Motor neuron (in vitro differentiated cells): ENCODE measurements around the gene GCK. TPM values are rescaled to one million over a fixed set of nuclear protein-coding genes. Genes with fewer than 3 reads are reported as not detected.

ENCODE experiments used
- ATAC-seq, 8 experiments: fragments of 200-7000 bp; cut with Tn5 transposase; replicated peaks in 6 of 8; 2 replicates each; pipeline ENCODE4 v1.8.0; 2021; ENCODE audit warnings: mild to moderate bottlenecking in 8 of 8, moderate library complexity in 8 of 8
- H3K27ac ChIP-seq, 2 donors: fragments of 250-450 bp; sonication (Bioruptor Pico); 2 replicates each; pipeline ENCODE4 v1.9.0; 2021; ENCODE audit warnings: antibody characterized with exemption in 2 of 2, mild to moderate bottlenecking in 2 of 2, moderate library complexity in 1 of 2
- H3K4me1 ChIP-seq, 2 donors: fragments of 250-450 bp; sonication (Bioruptor Pico); replicated peaks in 1 of 2; 2 replicates each; pipeline ENCODE4 v1.6.1; 2021; ENCODE audit warnings: antibody characterized with exemption in 2 of 2, mild to moderate bottlenecking in 2 of 2, moderate library complexity in 1 of 2
- H3K4me3 ChIP-seq, 5 donors: fragments of 250-450 bp; sonication (Bioruptor Pico); 2 replicates each; pipeline ENCODE4 v1.9.0; 2021; ENCODE audit warnings: antibody characterized with exemption in 5 of 5, mild to moderate bottlenecking in 5 of 5, moderate library complexity in 4 of 5
- WGBS, 10 experiments: fragments of 450-650 bp; shearing (Covaris generic); methylation state at CpG; one replicate each; pipeline ENCODE4 v1.0.0; 2022; 5-methylcytosine and 5-hydroxymethylcytosine counted together
- in situ Hi-C, 9 experiments: fragments of 400-800 bp; cut with MboI; loops; one replicate each; pipeline ENCODE4 v1.15.0; 2021; ENCODE audit warnings: low sequenced_read_pairs in 9 of 9, low pct_unique_long_range_greater_than_20kb in 2 of 9; ENCODE audit not compliant: unreplicated experiment in 9 of 9
- total RNA-seq, 8 experiments: library from RNA; unstranded; fragments of 300-600 nt; gene quantifications; 2 replicates each; pipeline versions ENCODE4 v1.2.3 to v1.2.4, GENCODE V29; 2022

The GCK gene
- total RNA-seq, 8 experiments from 2014 or later = 0.31 to 5.1 (median 2.5) TPM

- ATAC-seq = no peak
- H3K4me1 ChIP-seq = peaks cover 3 to 4% of the 10 kb centered on the region in 2 donors
Observed at GRCh38 chr7:44095781-44096180, 93.5 kb downstream of the GCK start.

GRCh38 chr7:44094883-44095592 is 94.2 kb downstream of the GCK start:
- WGBS, 10 experiments = 0 to 80% (median 40%) methylated on average over 1 to 2 of the region's 2 CpGs; no CpG with 5 or more reads in 3 of the 10 experiments
- in situ Hi-C loops = no loop called here
- ATAC-seq = peak in 1 of 8 experiments; percentile 72

More at GRCh38 chr7:44095781-44096180, 93.5 kb downstream of the GCK start:
- in situ Hi-C loops = no loop called here
- H3K27ac ChIP-seq = no peak overlapping the region
- no peak overlapping the region for H3K4me3 ChIP-seq
- WGBS, 10 experiments = no CpG with 5 or more reads among the region's 3 CpGs

GRCh38 chr7:44094365-44094764 is 94.9 kb downstream of the GCK start:
- H3K4me3 ChIP-seq = no peak overlapping the region
- no peak for ATAC-seq
- 0 to 83% (median 67%) methylated on average over 1 to 2 of the region's 2 CpGs; no CpG with 5 or more reads in 4 of the 10 experiments for WGBS, 10 experiments
- H3K27ac ChIP-seq = no peak overlapping the region
- in situ Hi-C loops = no loop called here
- H3K4me1 ChIP-seq = no peaks in the 10 kb centered on the region

More at GRCh38 chr7:44094883-44095592, 94.2 kb downstream of the GCK start:
- Histone ChIP-seq H3K4me1 (no peaks in the 10 kb centered on the region), H3K4me3 (no peak overlapping the region), H3K27ac (no peak overlapping the region)

Other genes with a start within 250 kb of the GCK start
- 1 to 10 TPM in 2 of 8 experiments, under 1 TPM in 6; 0.22 to 2.5 (median 0.44) TPM for gene SPDYE1, start 191.5 kb downstream of the GCK start, total RNA-seq
- 10 to 100 TPM; 37.3 to 99.0 (median 70.9) TPM for gene DBNL, start 144.7 kb downstream of the GCK start, total RNA-seq
- gene PGAM2, start 123.9 kb downstream of the GCK start, total RNA-seq = 1 to 10 TPM in 2 of 8 experiments, under 1 TPM in 2, not detected in 4; 0.38 to 2.0 (median 0.99) TPM
- 10 to 100 TPM in 4 of 8 experiments, 1 to 10 TPM in 4; 5.4 to 28.1 (median 10.2) TPM for gene POLM, start 106.9 kb downstream of the GCK start, total RNA-seq
- gene AEBP1, start 85.1 kb downstream of the GCK start, total RNA-seq = 10 to 100 TPM in 4 of 8 experiments, 1 to 10 TPM in 4; 3.2 to 60.3 (median 16.5) TPM
- gene POLD2, start 65.9 kb downstream of the GCK start, total RNA-seq = 100 to 1,000 TPM in 2 of 8 experiments, 10 to 100 TPM in 6; 53.7 to 146 (median 73.7) TPM
- 1 to 10 TPM in 1 of 8 experiments, under 1 TPM in 2, not detected in 5; 0.46 to 1.0 (median 0.95) TPM for gene MYL7, start 48.1 kb downstream of the GCK start, total RNA-seq
- gene YKT6, start 11.5 kb upstream of the GCK start, total RNA-seq = 100 to 1,000 TPM in 3 of 8 experiments, 10 to 100 TPM in 5; 66.9 to 121 (median 96.7) TPM
- 10 to 100 TPM in 4 of 8 experiments, 1 to 10 TPM in 4; 2.2 to 23.4 (median 9.9) TPM for gene CAMK2B, start 136.2 kb upstream of the GCK start, total RNA-seq